COLO829 (cell line): ENCODE measurements around the gene KAZN.
A peak's percentile ranks its signal among the peaks of the same experiment; 100 is the strongest.

Experiments used
- DNase-seq: peaks from one replicate; pipeline ENCODE4 v3.0.0; 2012; ENCODE audit warnings: low spot score

Gene KAZN

GRCh38 chr1:14647777-14648176 is 49.3 kb downstream of the KAZN start:
- DNase-seq: no peak

- DNase-seq: no peak
Measured at GRCh38 chr1:14648391-14648790, 49.9 kb downstream of the KAZN start.

GRCh38 chr1:14648896-14649855 is 50.7 kb downstream of the KAZN start:
- DNase-seq: no peak

- DNase-seq: no peak
Measured at GRCh38 chr1:14649976-14650375, 51.5 kb downstream of the KAZN start.

- DNase-seq: peak; percentile 68
Measured at GRCh38 chr1:14650951-14651350, 52.5 kb downstream of the KAZN start.

GRCh38 chr1:14652840-14653239 is 54.4 kb downstream of the KAZN start:
- DNase-seq: no peak

- DNase-seq: no peak
Measured at GRCh38 chr1:14653461-14653960, 55.0 kb downstream of the KAZN start.

GRCh38 chr1:14654554-14654953 is 56.1 kb downstream of the KAZN start:
- DNase-seq: no peak

GRCh38 chr1:14655385-14655784 is 56.9 kb downstream of the KAZN start:
- no peak for DNase-seq

GRCh38 chr1:14656384-14656937 is 58.0 kb downstream of the KAZN start:
- no peak for DNase-seq

- no peak for DNase-seq
Measured at GRCh38 chr1:14658642-14659041, 60.2 kb downstream of the KAZN start.

- no peak for DNase-seq
Measured at GRCh38 chr1:14659913-14660312, 61.4 kb downstream of the KAZN start.

GRCh38 chr1:14660801-14661200 is 62.3 kb downstream of the KAZN start:
- DNase-seq: no peak

GRCh38 chr1:14661222-14661621 is 62.7 kb downstream of the KAZN start:
- no peak for DNase-seq

GRCh38 chr1:14662116-14662515 is 63.6 kb downstream of the KAZN start:
- DNase-seq: no peak

- no peak for DNase-seq
Measured at GRCh38 chr1:14663773-14664172, 65.3 kb downstream of the KAZN start.

- DNase-seq: no peak
Measured at GRCh38 chr1:14666373-14666772, 67.9 kb downstream of the KAZN start.

GRCh38 chr1:14666962-14667650 is 68.6 kb downstream of the KAZN start:
- DNase-seq: no peak

- no peak for DNase-seq
Measured at GRCh38 chr1:14667651-14667984, 69.1 kb downstream of the KAZN start.

- no peak for DNase-seq
Measured at GRCh38 chr1:14668538-14668937, 70.1 kb downstream of the KAZN start.

GRCh38 chr1:14672005-14672404 is 73.5 kb downstream of the KAZN start:
- DNase-seq: no peak

GRCh38 chr1:14674030-14674429 is 75.5 kb downstream of the KAZN start:
- DNase-seq: no peak

GRCh38 chr1:14676400-14676799 is 77.9 kb downstream of the KAZN start:
- no peak for DNase-seq
